Kidney (tissue), 14 donors: Measurements from ENCODE around the gene SORCS2. TPM values are rescaled to one million over a fixed set of nuclear protein-coding genes. Genes with fewer than 3 reads are reported as not detected.

Source experiments
- DNase-seq, 5 donors: peaks; one replicate each; pipeline ENCODE4 v3.0.0-alpha.2; 2013 to 2020
- FAIRE-seq: peaks from 2 replicates; lab custom pipeline; 2012; peaks lifted over from hg19 to GRCh38; lab: Jason Lieb, UNC
- H3K27ac ChIP-seq, 2 donors: one replicate each; pipeline ENCODE4 v1.7.0; 2013; ENCODE audit warnings: low read depth in 2 of 2, low read length in 2 of 2, inconsistent platforms in 1 of 2
- H3K27me3 ChIP-seq: one replicate; pipeline ENCODE4 v1.7.1; 2013; ENCODE audit warnings: low read length, inconsistent platforms; ENCODE audit not compliant: control insufficient read depth, insufficient read depth
- H3K36me3 ChIP-seq, 3 donors: one replicate each; pipeline versions ENCODE4 v1.7.0 to v1.7.1; 2013; ENCODE audit warnings: low read length in 3 of 3, control low read depth in 1 of 3, inconsistent platforms in 1 of 3; ENCODE audit not compliant: insufficient read depth in 3 of 3, control insufficient read depth in 2 of 3
- H3K4me1 ChIP-seq, 3 donors: one replicate each; pipeline versions ENCODE4 v1.7.0 to v1.7.1; 2013; ENCODE audit warnings: low read length in 3 of 3, inconsistent platforms in 1 of 3, low read depth in 1 of 3; ENCODE audit not compliant: control insufficient read depth in 2 of 3, insufficient read depth in 2 of 3
- H3K4me3 ChIP-seq, 3 donors: one replicate each; pipeline versions ENCODE4 v1.7.0 to v1.8.1; 2013; ENCODE audit warnings: low read length in 3 of 3, control low read depth in 1 of 3, inconsistent platforms in 1 of 3
- H3K9ac ChIP-seq, 3 donors: one replicate each; pipeline versions ENCODE4 v1.7.0 to v1.7.1; 2013; ENCODE audit warnings: low read length in 3 of 3, control low read depth in 1 of 3, inconsistent platforms in 1 of 3
- H3K9me3 ChIP-seq, 3 donors: one replicate each; pipeline versions ENCODE4 v1.7.0 to v1.7.1; 2013; ENCODE audit warnings: low read length in 3 of 3, control low read depth in 1 of 3, inconsistent platforms in 1 of 3; ENCODE audit not compliant: control insufficient read depth in 2 of 3, insufficient read depth in 1 of 3
- CTCF ChIP-seq: IDR thresholded peaks from 3 replicates; pipeline ENCODE4 v1.5.1; 2012; ENCODE audit warnings: mild to moderate bottlenecking, moderate library complexity, borderline replicate concordance; ENCODE audit not compliant: insufficient read depth; ENCODE audit errors: extremely low read depth
- intact Hi-C: fragments of 100-400 bp; cut with DNase I; formaldehyde crosslinking; loops from one replicate; pipeline ENCODE4 v1.11.1; 2022
- polyA plus RNA-seq: library from polyadenylated mRNA; stranded (reverse); fragments of 350-450 nt; fragmentation: Illumina TruSeq; extraction: RNeasy Lipid Tissue Mini Kit (QIAGEN cat#74804); gene quantifications from one replicate; pipeline ENCODE4 v1.2.3, GENCODE V29; 2014; ENCODE audit warnings: low read depth, low replicate concordance; ENCODE audit not compliant: insufficient read depth
- total RNA-seq: library from RNA; stranded (reverse); fragmentation: NEBNext Ultra II Directional; extraction: Animal tissue kit (Norgen Biotek cat#: 25700); gene quantifications from one replicate; pipeline ENCODE4 v1.2.1, GENCODE V29; 2021
- donor health status: control.
- donor health status: control.
- donor health status: control.
- donor health status: control.
- donor health status: control.
- donor health status: DM: yes; HTN: yes; CAD: no.
- donor health status: Normal renal cell carcinoma (clear cell type).

SORCS2 gene
- total and polyA plus RNA-seq, 2 donors from 2014 or later, result 6.1 to 9.1 TPM

- TF ChIP-seq CTCF, result no peak
- intact Hi-C loops, result no loop called here
- Histone ChIP-seq H3K9ac (no peak overlapping the region), H3K36me3 (no peaks in the 10 kb centered on the region), H3K4me1 (peaks cover 0 to 5% (median 0%) of the 10 kb centered on the region in 3 donors), H3K9me3 (peaks cover 0 to 7% (median 2%) of the 10 kb centered on the region in 3 donors), H3K4me3 (no peak overlapping the region), H3K27ac (no peak overlapping the region), H3K27me3 (no peaks in the 10 kb centered on the region)
- no peak for DNase-seq
- FAIRE-seq, result no peak
Measured at GRCh38 chr4:7209699-7210098, 17.4 kb downstream of the SORCS2 start.

- Histone ChIP-seq H3K36me3 (no peaks in the 10 kb centered on the region), H3K9me3 (peaks cover 0 to 7% (median 2%) of the 10 kb centered on the region in 3 donors), H3K4me1 (peaks cover 0 to 5% (median 0%) of the 10 kb centered on the region in 3 donors), H3K4me3 (no peak overlapping the region), H3K27ac (no peak overlapping the region), H3K9ac (no peak overlapping the region), H3K27me3 (no peaks in the 10 kb centered on the region)
- TF ChIP-seq CTCF, result no peak
- intact Hi-C loops, result no loop called here
- FAIRE-seq (no peak), DNase-seq (no peak)
Measured at GRCh38 chr4:7210824-7211223, 18.5 kb downstream of the SORCS2 start.

GRCh38 chr4:7212101-7212674, 19.9 kb downstream of the SORCS2 start:
- peaks cover 0 to 7% (median 2%) of the 10 kb centered on the region in 3 donors for H3K9me3 ChIP-seq
- intact Hi-C loops, result no loop called here
- no peak for FAIRE-seq
- peak in 1 of 5 donors; percentile 7 for DNase-seq
- H3K27ac ChIP-seq, result no peak overlapping the region
- H3K36me3 ChIP-seq, result no peaks in the 10 kb centered on the region
- H3K9ac ChIP-seq, result no peak overlapping the region
- H3K4me1 ChIP-seq, result peaks cover 0 to 2% (median 0%) of the 10 kb centered on the region in 3 donors
- TF ChIP-seq CTCF, result no peak
- H3K4me3 ChIP-seq, result no peak overlapping the region
- no peaks in the 10 kb centered on the region for H3K27me3 ChIP-seq

GRCh38 chr4:7212921-7213320, 20.6 kb downstream of the SORCS2 start:
- Histone ChIP-seq H3K36me3 (no peaks in the 10 kb centered on the region), H3K9ac (no peak overlapping the region), H3K4me3 (no peak overlapping the region), H3K9me3 (peaks cover 0 to 7% (median 2%) of the 10 kb centered on the region in 3 donors), H3K4me1 (peaks cover 0 to 2% (median 0%) of the 10 kb centered on the region in 3 donors), H3K27ac (no peak overlapping the region), H3K27me3 (no peaks in the 10 kb centered on the region)
- DNase-seq (peak in 1 of 5 donors; percentile 38), FAIRE-seq (no peak)
- no peak for TF ChIP-seq CTCF
- intact Hi-C loops, result no loop called here
